ENCODE results near the gene GSTO2.

Gene GSTO2

DNA sequence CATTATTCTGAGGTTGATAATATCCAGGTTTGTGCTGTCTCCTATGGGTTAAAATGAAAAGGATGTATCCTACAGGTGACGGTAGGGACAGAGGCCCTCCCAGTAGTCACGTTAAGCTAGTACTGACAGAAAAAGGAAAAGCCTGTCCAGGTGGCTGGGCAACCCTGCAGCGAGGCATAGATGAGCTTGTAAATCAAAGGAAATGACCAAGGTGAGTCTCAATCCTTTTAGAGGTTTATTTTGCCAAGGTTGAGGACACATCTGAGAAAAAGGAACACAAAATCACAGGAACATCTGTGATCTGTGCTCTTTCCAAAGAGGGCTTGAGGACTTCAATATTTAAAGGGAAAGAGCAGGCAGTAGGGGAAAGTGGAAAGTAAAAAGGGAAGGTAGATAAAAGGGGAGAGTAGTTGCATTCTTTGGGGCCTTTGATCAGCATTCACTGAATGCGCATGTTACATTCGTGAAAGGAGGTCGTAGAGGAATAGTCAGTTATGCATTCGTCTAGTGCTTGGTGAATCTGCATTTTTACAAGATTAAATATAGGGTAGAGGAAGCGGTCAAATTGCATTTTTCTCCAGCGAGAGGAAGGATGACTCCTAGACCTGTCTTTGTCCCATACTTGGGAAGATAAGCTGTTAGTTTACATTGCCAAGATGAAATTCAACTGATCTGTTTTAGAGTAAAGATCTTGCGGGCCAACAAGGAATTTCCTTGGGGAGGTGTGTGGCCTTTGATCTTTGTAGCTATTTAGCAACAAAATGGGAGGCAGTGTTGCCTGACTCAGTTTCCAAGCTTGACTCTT lies 15.2 kb upstream of the GSTO2 start:
- no peak for DNase-seq (ENCODE audit: low read depth in 3 of 3)

DNA sequence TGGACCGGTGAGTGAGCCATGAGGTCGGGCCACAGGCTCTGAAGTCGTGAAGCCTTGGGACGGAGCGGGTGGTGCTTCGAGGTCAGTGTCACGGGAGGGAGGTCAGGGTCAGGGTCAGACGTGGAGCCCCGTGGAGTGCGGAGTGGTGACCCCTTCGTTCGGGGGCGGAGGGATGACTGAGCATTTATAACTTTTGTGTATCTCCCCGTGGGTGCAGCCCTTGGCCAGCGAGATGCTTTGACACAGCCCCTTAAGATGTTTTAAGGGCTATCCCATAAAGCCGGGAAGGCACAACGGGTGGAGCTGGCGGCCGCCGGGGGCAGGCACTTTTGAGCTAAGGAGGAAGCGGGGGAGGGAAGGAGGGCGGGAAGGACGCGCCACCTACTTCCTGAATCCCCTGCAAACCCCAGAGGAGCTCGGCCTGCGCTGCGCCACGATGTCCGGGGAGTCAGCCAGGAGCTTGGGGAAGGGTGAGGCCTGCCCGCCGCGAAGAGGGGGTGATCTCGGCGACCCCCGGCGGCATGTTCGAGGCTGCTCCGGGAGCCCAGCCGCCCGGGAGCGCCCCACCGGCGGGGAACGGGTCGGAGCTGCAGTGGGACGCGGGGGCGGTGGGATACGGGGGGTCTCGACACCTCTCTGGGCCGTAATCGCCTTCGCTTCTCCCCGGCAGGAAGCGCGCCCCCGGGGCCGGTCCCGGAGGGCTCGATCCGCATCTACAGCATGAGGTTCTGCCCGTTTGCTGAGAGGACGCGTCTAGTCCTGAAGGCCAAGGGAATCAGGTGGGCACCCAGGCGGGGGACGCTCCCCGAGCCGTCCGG lies 14.3 kb upstream of the GSTO2 start, which contains the start of gene GSTO1:
TSS of gene GSTO1 (plus strand) at position 400 of the 818 bp plus-strand sequence. CDS start at position 437, 37 bp downstream.
- DNase-seq (ENCODE audit: low read depth in 3 of 3) = no peak

DNA sequence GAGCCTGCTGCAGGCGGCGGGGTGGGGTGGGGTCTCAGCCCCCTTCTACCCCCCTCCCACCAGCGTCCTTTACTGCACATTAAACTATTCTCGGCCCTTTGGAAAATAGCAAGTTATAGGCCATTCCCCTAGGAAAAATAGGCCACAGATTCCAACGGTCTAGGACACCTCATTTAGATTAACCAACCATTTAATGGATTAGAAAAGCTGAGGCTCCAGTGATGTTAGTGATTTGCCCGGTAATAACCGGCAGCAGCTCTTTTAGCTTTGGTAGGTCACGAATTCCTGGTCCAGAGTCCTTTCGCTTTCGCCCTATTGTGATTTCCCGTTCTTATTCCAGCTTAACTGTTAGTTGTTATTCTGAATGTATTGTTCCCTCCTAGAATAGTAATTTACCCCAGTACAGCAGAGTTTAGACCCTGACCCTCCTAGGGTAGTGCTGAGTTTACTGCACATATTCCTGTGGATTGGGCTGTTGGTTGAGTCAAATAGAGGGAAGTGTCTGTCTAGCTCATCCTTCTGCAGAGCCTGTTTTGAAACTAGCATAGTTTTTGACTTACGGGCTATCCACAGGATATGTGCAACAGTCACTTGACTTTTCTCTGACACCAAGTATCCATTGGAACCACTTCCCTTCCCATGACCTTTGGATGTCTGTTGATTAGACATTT lies 13.5 kb upstream of the GSTO2 start:
- DNase-seq (ENCODE audit: low read depth in 3 of 3) = no peak

DNA sequence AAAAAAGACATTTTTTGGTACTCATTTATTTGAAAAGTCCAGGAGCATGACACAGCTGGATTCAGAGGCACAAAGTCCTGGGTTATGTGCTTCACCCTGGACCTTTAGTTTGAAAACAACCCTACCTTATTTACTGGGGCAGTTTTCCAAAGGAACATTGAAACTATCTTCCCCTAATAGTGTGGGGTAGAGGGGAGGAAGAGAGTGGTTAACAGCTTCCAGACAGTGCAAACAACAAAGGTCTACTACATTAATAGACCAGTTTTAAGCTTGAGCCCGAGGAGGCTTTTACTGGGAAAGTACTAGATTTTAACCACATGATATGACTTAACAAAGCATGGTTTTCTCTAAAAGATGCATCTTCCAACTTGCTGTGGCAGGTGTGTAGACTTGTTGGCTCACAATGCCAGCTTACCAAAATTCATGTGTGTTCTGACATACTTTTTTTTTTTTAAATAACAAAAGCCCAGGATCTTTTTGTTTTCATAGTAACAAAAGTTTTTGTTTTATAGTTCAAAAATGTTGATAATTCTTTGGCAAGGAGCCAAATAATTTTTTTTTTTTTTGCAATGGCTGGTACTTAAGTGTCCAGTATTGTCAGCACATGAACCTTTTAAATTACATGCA lies 12.5 kb upstream of the GSTO2 start:
- no peak for DNase-seq (ENCODE audit: low read depth in 3 of 3)

DNA sequence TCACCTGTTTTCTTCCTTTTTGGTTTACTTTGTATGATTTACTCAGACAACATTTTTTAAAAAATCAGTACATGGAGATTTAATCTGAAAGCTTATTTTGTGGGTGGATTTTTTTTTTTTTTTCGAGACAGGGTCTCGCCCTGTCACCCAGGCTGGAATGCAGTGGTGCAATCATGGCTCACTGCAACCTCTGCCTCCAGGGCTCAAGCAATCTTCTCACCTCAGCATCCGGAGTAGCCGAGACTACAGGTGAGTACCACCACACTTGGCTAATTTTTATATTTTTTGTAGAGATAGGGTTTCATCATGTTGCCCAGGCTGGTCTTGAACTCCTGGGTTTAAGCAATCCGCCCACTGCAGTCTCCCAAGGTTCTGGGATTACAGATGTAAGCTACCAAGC lies 11.7 kb upstream of the GSTO2 start:
- no peak for DNase-seq (ENCODE audit: low read depth in 3 of 3)

DNA sequence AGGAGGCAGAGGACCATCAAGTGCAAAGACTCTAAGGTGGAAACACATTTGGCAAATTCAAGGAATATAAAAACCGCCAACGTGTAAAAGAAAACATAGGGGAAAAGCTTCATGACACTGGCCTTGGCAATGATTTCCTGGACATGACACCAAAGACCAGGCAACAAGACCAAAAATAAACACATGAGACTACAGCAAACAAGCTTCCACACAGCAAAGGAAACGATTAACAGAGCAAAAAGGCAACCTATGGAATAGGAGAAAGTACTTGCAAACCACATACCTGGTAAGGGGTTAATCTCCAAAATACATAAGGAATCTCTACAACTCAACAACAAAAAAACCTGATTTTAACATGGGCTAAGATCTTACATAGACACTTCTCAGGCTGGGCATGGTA lies 10.8 kb upstream of the GSTO2 start:
- no peak for DNase-seq (ENCODE audit: low read depth in 3 of 3)

DNA sequence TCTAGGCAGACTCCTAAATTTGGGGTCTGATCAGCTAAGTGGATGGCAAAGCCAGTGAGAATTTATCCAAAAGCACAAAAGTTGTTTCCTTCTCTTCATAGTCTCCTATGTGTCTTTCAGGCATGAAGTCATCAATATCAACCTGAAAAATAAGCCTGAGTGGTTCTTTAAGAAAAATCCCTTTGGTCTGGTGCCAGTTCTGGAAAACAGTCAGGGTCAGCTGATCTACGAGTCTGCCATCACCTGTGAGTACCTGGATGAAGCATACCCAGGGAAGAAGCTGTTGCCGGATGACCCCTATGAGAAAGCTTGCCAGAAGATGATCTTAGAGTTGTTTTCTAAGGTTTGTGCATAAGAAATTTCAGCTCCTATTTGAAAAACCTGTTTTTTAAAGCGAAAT lies 9.5 kb upstream of the GSTO2 start:
- no peak for DNase-seq (ENCODE audit: low read depth in 3 of 3)

DNA sequence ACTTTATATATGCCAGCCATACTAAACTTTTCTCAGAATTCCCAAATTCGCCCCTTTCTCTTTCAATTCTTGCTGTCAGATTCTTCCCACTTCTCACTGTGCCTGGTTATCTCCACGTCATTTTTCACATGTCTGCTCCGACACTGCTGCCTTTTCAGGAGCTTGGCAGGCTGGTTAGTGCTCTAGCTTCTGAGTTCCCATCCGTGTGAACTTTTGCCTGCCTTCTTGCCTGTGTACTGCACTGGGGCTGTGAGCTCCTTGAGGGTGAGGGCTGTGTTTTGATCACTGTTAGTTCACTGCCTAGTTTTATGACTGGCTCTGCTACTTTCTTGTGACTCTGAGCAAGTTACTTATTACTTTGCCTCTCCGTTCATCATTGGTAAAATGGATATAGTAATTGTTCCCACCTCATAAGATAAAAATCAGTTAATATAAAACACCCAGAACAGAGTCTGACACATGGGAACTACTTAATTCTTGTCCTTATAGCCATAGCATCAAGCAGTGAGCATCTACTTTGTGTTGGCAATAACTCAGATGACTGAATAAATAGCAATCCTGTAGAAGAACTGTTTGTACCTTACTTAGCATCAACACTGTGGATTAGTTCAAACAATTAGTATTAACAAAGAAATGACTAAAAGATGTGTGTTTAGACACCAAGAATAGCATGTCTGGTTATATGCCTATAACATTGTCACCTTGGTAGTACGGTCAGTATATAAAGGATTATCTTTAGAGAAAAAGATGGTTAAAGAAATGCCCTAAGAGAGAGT lies 8.8 kb upstream of the GSTO2 start:
- DNase-seq (ENCODE audit: low read depth in 3 of 3) = no peak

DNA sequence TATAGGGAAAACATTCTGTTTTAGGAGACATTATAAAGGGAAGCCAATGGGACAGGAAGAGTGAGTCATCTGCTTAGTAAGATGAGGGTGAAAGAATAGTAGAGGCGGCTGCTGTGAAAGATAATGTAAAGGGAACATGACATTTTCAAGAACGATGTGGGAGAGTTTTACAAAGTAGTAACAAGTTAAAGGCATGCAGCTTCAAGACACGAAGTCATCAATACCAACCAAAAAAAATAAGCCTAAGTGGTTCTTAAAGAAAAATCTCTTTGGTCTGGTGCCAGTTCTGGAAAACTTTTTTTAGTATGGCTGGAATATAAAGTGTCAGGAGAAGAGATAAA lies 8.2 kb upstream of the GSTO2 start:
- no peak for DNase-seq (ENCODE audit: low read depth in 3 of 3)

DNA sequence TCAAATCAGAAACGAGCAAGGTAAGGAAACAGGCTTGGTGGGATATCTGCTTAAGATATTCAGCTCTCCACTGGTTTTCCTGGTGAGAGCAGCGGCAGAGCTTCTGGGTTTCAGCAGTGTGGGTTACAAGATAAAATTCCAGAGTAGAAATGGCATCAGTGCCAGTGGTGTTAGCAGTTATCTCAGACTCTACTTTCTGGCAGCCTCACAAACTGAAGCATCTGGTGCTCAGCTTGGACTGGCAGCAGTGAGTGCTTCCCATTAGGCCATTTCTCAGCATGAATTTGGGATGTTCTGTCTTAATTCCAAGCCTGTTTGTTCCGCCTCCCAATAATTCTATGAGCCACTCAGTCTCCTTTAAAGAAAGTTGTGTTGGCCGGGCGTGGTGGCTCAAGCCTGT lies 6.9 kb upstream of the GSTO2 start:
- DNase-seq (ENCODE audit: low read depth in 3 of 3) = no peak

DNA sequence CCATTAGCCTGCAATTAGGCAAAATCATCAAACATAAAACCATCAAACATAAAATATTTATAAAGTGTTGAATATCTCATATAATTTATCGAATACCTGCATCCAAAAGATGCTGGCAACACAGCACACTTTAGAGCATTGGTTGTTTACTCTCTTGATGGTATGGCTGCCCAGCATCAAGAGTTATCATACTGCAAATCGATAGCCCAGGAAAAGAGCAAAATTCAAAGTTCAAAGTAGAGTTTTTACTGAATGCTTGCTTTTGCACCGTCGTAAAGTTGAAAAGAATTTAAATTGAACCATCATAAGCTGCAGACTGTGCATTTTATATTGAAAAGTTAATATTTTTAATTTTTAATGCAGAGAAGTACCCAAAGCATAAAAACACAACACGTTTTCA lies 4.2 kb upstream of the GSTO2 start:
- DNase-seq (ENCODE audit: low read depth in 3 of 3) = no peak

DNA sequence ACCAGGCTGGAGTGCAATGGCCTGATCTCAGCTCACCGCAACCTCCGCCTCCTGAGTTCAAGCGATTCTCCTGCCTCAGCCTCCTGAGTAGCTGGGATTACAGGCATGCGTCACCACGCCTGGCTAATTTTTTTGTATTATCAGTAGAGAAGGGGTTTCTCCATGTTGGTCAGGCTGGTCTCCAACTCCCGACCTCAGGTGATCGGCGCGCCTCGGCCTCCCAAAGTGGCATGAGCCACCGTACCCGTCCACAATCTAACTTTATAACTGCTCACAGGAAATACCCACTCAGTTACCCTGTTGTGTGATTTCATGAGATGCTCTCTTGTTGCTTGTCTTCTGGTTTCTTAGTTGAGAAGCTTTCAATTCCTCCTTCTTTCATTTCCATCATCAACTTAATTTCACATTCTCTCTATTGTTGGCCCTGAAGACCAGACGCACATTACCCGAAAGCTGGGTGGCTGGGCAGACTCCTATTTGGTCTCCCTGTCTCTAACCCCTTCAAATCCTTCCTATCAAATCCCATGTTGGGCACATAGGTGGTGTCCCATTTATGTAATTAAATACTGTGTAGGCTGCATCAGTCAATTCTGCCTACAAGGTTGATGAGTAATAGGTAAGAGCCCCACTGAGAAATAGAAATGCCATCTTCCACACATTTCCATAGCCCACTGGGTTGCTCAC lies 1.1 kb upstream of the GSTO2 start:
- DNase-seq (ENCODE audit: low read depth in 3 of 3) = no peak

DNA sequence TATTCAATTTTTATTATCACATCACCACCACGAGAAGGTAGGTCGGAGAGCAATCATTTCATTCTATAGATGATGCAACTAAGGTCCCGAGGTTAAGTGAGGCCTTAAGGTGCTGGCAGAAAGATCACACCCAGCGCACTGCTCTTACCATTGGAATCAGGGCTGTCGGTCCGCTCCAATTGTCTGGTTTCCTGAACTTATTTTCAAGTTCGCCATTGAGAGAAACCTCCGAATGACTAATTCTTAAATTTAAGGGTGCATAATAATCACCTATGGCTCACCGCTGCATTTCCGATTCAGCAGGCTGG lies 625 bp upstream of the GSTO2 start:
- peak in 1 of 3 donors; percentile 19 for DNase-seq (ENCODE audit: low read depth in 3 of 3)

DNA sequence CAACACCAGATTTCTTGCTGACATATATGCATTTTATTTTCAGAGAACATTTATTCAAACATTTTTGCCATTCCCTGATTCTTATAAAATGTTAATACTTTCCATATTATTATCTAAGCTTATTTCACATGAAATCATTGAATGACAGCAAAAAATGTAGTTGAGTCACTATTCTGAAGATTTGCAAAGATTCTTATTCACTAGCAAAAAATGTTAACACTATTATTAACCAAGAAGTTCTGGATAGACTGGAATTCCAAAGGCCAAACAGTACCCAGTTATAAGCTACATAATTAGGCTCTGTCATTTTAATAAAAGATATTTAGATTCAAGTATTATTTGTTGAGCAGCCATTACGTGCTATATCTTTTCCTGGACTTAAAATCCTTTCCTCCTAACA lies 4.3 kb downstream of the GSTO2 start:
- DNase-seq (ENCODE audit: low read depth in 3 of 3) = no peak

DNA sequence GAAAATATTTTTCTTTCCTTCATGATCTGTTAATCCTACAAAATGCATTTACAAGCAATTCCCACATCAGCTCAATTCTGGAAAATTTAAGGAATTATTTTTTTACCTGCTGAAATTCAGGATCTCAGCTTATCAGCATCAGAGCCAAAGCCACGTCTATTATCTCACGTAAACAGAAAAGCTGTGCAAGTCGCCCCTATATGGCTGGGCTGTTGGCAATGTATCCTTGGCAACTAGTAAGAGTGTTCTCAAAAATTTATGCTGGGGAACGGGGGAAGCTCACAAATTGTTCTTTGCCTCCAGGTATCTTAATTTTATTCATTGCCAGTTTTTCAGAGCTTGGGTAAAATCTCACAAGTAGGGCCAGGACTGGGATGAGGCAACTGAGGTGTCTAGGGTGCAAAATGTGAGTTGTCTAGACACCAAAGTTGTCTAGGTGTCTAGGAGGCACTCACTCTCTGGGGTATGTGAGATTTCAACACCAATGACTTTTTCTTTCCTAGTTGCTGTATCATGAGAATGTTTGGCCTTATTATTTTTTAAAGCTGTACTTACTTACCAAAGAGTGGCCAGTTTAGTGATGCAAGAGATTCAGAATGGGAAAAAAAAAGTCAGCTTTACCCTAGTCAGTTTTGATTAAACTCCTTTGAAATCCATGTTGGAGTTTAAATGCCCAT lies 5.1 kb downstream of the GSTO2 start:
- DNase-seq (ENCODE audit: low read depth in 3 of 3) = no peak

DNA sequence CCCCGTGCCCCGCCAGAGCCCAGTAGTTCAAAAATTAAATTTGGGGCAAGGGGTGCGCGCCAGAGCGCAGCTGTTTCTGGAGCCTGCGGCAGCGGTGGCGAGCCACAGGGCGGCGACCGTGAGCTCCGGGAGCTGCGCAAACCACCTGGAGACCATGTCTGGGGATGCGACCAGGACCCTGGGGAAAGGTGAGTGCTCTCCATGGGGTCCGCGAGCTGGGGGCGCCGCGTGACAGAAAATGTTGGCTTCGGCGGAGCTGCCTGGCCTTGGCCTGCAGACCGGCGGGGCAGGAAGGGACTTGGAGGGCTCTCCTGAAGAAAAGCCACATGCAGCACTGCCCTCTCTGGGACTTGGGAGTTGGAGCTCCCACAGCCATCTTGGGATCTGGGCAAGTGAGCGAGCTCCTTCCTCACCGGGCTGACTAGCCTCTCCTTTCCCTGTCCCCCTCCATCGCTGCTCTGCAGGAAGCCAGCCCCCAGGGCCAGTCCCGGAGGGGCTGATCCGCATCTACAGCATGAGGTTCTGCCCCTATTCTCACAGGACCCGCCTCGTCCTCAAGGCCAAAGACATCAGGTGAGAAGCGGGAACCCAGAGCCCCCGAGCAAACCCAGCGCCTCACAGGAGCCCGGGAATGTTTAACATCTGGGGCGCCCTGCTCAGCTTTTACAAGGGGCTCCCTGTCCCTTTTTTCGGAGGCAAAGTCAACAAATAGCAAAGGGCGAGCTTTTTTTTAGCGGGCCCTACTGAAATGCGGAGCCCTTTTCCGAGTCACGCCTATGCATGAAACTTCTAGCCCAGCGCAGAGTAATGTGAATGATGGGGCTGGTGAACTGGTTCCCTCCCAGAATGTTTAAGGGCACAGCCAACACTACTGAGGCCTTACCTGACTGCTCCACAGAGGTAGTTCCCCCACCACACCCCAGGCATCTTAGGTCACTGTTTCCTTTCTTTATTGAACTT lies 6.1 kb downstream of the GSTO2 start:
- DNase-seq (ENCODE audit: low read depth in 3 of 3) = peak in 2 of 3 donors; percentile 24 to 45

DNA sequence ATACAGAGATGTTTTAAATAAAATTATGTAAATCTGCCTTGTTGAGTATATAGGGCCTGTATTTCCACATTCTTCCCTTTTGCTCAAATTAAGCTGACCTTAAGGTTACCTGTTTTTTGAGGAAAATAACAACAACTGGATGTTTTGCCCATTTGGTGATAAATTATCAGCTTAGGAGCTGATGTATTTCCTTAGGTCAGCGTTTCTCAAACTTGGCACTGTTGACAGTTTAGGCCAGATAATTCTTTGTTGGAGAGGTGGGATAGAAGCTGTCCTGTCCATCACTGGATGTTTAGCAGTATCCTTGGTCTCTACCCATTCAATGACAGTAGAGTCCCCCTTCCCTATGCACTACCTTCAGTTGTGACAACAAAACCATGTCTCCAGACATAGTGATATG lies 7.2 kb downstream of the GSTO2 start:
- DNase-seq (ENCODE audit: low read depth in 3 of 3) = no peak

DNA sequence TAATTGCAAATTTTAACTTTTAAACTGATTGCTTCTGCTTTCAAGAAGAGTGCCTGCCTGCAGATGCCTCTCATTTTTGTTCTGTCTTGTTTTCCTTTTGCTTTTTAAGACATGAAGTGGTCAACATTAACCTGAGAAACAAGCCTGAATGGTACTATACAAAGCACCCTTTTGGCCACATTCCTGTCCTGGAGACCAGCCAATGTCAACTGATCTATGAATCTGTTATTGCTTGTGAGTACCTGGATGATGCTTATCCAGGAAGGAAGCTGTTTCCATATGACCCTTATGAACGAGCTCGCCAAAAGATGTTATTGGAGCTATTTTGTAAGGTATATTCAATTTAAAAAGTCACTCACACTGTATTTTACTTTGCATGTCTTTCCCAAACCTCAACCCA lies 8.8 kb downstream of the GSTO2 start:
- no peak for DNase-seq (ENCODE audit: low read depth in 3 of 3)

DNA sequence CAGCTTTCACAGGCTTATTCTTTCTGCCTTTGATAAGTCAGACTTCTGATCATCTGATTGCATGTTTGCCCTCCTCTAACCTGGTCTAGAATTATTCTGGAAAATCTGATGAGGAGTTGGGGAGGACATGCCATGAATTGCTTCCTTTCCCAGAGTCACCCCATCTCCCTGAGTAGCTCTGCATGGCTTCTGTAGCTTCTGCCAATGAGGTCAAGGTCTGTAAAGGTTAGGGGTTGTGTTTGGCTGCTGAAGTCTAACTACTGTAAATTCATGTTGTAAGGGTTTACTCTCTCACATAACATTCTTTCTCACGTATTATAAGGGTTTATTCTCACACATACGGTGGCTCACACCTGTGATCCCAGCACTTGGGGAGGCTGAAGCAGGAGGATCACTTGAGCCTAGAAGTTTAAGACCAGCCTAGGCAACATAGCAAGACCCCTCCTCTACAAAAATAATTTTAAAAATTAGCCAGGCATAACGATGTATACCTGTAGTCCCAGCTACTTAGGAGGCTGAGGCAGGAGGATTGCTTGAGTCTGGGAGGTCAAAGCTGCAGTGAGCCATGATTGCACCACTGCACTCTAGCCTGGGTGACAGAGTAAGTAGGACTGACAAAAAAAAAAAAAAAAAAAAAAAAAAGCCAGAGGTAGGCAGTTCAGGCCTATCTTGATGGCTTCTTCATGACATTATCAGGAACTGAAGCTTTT lies 10.7 kb downstream of the GSTO2 start:
- DNase-seq (ENCODE audit: low read depth in 3 of 3) = no peak
